Liver (tissue), 9 donors: Measurements from ENCODE around the gene HNRNPM. TPM values are rescaled to one million over a fixed set of nuclear protein-coding genes. Genes with fewer than 3 reads are reported as not detected.

Source experiments
- DNase-seq: peaks from one replicate; pipeline ENCODE4 v3.0.0-alpha.2; 2017; ENCODE audit warnings: low spot score
- H3K27ac ChIP-seq, 2 donors: one replicate each; pipeline ENCODE4 v1.7.0; 2013; ENCODE audit warnings: inconsistent platforms in 2 of 2, low read length in 2 of 2, control low read depth in 1 of 2, low read depth in 1 of 2, mild to moderate bottlenecking in 1 of 2
- H3K27me3 ChIP-seq, 4 donors: one replicate each; pipeline versions ENCODE4 v1.6.1 to v1.7.0; 2013; ENCODE audit warnings: low read length in 3 of 4, inconsistent platforms in 1 of 4, mild to moderate bottlenecking in 1 of 4, moderate library complexity in 1 of 4; ENCODE audit not compliant: control insufficient read depth in 4 of 4, insufficient read depth in 4 of 4
- H3K36me3 ChIP-seq, 4 donors: one replicate each; pipeline versions ENCODE4 v1.6.1 to v1.7.0; 2013; ENCODE audit warnings: low read length in 3 of 4, mild to moderate bottlenecking in 3 of 4, low read depth in 1 of 4, moderate library complexity in 1 of 4; ENCODE audit not compliant: control insufficient read depth in 4 of 4, insufficient read depth in 3 of 4
- H3K4me1 ChIP-seq, 4 donors: one replicate each; pipeline versions ENCODE4 v1.6.1 to v1.7.0; 2013; ENCODE audit warnings: low read length in 3 of 4, mild to moderate bottlenecking in 3 of 4, moderate library complexity in 1 of 4; ENCODE audit not compliant: control insufficient read depth in 4 of 4, insufficient read depth in 4 of 4
- H3K4me3 ChIP-seq, 3 donors: one replicate each; pipeline versions ENCODE4 v1.6.1 to v1.7.0; 2013; ENCODE audit warnings: low read length in 3 of 3, control low read depth in 1 of 3, low read depth in 1 of 3, mild to moderate bottlenecking in 1 of 3
- H3K9ac ChIP-seq, 2 donors: one replicate each; pipeline ENCODE4 v1.7.0; 2013; ENCODE audit warnings: low read length in 2 of 2, mild to moderate bottlenecking in 2 of 2, moderate library complexity in 2 of 2, control low read depth in 1 of 2, low read depth in 1 of 2
- H3K9me3 ChIP-seq, 4 donors: one replicate each; pipeline versions ENCODE4 v1.6.1 to v1.7.0; 2013; ENCODE audit warnings: low read length in 3 of 4; ENCODE audit not compliant: control insufficient read depth in 4 of 4
- EGR1 ChIP-seq, 2 donors: IDR thresholded peaks; 2 replicates each; pipeline ENCODE4 v1.6.1; 2016 to 2018; ENCODE audit warnings: antibody characterized with exemption in 2 of 2, low read depth in 2 of 2
- FOXA1 ChIP-seq: IDR thresholded peaks from 2 replicates; pipeline ENCODE4 v1.6.1; 2016; ENCODE audit warnings: antibody characterized with exemption
- FOXA2 ChIP-seq: IDR thresholded peaks from 2 replicates; pipeline ENCODE4 v1.6.1; 2016; ENCODE audit warnings: antibody characterized with exemption
- GABPA ChIP-seq, 2 donors: IDR thresholded peaks in 1 of 2; conservative IDR thresholded peaks in 1 of 2; 2 replicates each; pipeline ENCODE4 v1.6.1; 2016; ENCODE audit warnings: antibody characterized with exemption in 2 of 2, mild to moderate bottlenecking in 1 of 2, moderate library complexity in 1 of 2
- HNF4A ChIP-seq, 2 donors: conservative IDR thresholded peaks; 2 replicates each; pipeline ENCODE4 v1.6.1; 2016; ENCODE audit warnings: antibody characterized with exemption in 2 of 2, mild to moderate bottlenecking in 2 of 2
- HNF4G ChIP-seq: IDR thresholded peaks from 2 replicates; pipeline ENCODE4 v1.6.1; 2016; ENCODE audit warnings: antibody characterized with exemption
- JUND ChIP-seq, 2 donors: IDR thresholded peaks; 2 replicates each; pipeline ENCODE4 v1.6.1; 2016; ENCODE audit warnings: antibody characterized with exemption in 2 of 2
- REST ChIP-seq: IDR thresholded peaks from 2 replicates; pipeline ENCODE4 v1.6.1; 2016; ENCODE audit warnings: antibody characterized with exemption, mild to moderate bottlenecking
- RXRA ChIP-seq, 2 donors: IDR thresholded peaks; 2 replicates each; pipeline ENCODE4 v1.6.1; 2017 to 2018; ENCODE audit warnings: antibody characterized with exemption in 2 of 2, mild to moderate bottlenecking in 1 of 2
- SP1 ChIP-seq: IDR thresholded peaks from 2 replicates; pipeline ENCODE4 v1.6.1; 2018; ENCODE audit warnings: antibody characterized with exemption, mild to moderate bottlenecking
- YY1 ChIP-seq: IDR thresholded peaks from 2 replicates; pipeline ENCODE4 v1.6.1; 2016; ENCODE audit warnings: antibody characterized with exemption, mild to moderate bottlenecking
- ZBTB33 ChIP-seq: IDR thresholded peaks from 2 replicates; pipeline ENCODE4 v1.6.1; 2016; ENCODE audit warnings: antibody characterized with exemption
- WGBS: extraction: QIAGEN DNeasy Blood & Tissue Kit; methylation state at CpG from one replicate; pipeline ENCODE4 v1.1.7; 2013; 5-methylcytosine and 5-hydroxymethylcytosine counted together
- polyA plus RNA-seq, 2 donors: library from polyadenylated mRNA; stranded (reverse) in 1 of 2; unstranded in 1 of 2; fragments of 200-250 nt in 1 of 2; fragments of >200 nt in 1 of 2; fragmentation: Nextera tagmentation in 1 of 2; extraction: Ambion mirVana in 1 of 2; gene quantifications; one replicate each; pipeline versions ENCODE4 v1.2.1 to v1.2.3, GENCODE V29; 2013 to 2015
- total RNA-seq, 2 donors: library from RNA; depleted of rRNA; stranded (reverse); fragments of >200 nt; gene quantifications; one replicate each; pipeline ENCODE4 v1.2.3, GENCODE V29; 2014
- TF ChIP-seq, protein P1 (sequence below): IDR thresholded peaks from 2 replicates; pipeline ENCODE4 v1.6.1; 2016; ENCODE audit warnings: antibody characterized with exemption
- TF ChIP-seq, protein P2 (sequence below): IDR thresholded peaks from 2 replicates; pipeline ENCODE4 v1.6.1; 2016; ENCODE audit warnings: antibody characterized with exemption
- TF ChIP-seq, protein P3 (sequence below): fragments of 150-350 bp; IDR thresholded peaks from 2 replicates; pipeline ENCODE4 v1.5.1; 2017; ENCODE audit warnings: improper control_type of control experiment, low read depth, low read length; ENCODE audit not compliant: missing input control
- donor health status: healthy.
- donor health status: healthy.
- donor health status: healthy.
- donor health status: healthy.
- donor health status: healthy.

The HNRNPM gene
- total and polyA plus RNA-seq, 4 donors: 39.4 to 86.9 (median 70.7) TPM

DNA sequence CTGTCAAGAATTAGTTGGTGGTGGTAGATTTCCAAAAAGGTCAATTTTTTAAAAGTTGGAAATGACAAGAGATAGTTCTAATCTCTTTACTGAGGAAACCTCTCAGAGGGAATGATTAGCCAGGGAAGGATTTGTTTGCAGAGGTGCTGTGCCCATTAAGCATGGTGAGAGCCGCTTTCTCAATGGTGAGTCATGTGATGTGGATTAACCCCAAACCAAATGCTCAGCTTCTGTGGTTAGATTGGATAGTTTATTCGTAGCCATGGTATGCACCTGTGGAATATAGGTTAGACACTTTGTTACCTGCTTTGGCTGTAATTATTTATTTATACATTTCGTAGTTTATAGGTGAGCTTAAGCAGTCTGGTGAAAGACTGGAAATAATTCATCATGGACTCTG is 7.1 kb downstream of the HNRNPM start (continued):
- no peak for TF ChIP-seq FOXA1

DNA sequence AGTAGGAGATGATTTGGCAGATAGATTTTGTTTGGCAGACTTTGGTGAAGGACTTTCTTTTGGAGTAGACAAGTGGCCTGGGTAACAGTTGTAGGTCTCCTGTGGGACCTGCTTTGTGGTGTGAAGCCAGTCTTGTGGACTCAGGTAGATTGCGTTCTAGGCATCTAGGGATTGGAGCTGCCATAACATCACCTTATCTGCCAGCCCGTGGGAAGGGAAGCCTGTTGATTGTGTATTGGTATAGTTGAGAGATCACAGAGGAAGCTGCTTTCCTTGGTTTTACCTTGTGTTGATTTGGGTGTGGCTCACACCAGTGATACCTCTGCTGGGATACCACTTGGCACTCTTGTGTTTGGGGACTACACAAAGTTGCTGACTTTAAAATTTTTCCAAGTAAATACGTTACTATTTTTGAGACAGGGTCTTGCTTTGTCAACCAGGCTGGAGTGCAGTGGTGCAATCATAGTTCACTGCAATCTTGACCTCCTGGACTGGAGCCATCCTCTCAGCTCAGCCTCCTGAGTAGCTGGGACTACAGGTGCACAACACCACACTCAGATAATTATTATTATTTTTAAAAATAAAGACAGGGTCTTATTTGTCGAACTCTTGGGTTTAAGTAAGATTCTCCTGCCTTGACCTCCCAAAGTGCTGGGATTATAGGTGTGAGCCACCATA is 7.8 kb downstream of the HNRNPM start:
- 53% methylated on average over 4 of the region's 4 CpGs for WGBS
- peaks cover 2 to 22% (median 12%) of the 10 kb centered on the region in 4 donors for H3K36me3 ChIP-seq
- TF ChIP-seq REST (no peak), HNF4A (conservative IDR thresholded peaks at IDR 0.05) (peak; percentile 25 to 34), GABPA (IDR thresholded peaks at IDR 0.05 in 1 of 2, conservative IDR thresholded peaks at IDR 0.05 in 1 of 2) (no peak), RXRA (IDR thresholded peaks at IDR 0.05) (peak in 1 of 2 donors; percentile 12)
- TF ChIP-seq, protein P1, sequence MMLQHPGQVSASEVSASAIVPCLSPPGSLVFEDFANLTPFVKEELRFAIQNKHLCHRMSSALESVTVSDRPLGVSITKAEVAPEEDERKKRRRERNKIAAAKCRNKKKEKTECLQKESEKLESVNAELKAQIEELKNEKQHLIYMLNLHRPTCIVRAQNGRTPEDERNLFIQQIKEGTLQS: no peak
- TF ChIP-seq, protein P2, sequence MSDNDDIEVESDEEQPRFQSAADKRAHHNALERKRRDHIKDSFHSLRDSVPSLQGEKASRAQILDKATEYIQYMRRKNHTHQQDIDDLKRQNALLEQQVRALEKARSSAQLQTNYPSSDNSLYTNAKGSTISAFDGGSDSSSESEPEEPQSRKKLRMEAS: no peak
- H3K9ac ChIP-seq: no peak overlapping the region
- no peaks in the 10 kb centered on the region for H3K27me3 ChIP-seq
- H3K4me3 ChIP-seq: no peak overlapping the region
- no peak for DNase-seq
- H3K9me3 ChIP-seq: no peaks in the 10 kb centered on the region
- H3K4me1 ChIP-seq: peaks cover 13 to 53% (median 46%) of the 10 kb centered on the region in 4 donors
- no peak overlapping the region for H3K27ac ChIP-seq

GRCh38 chr19:8453616-8454015 is 8.8 kb downstream of the HNRNPM start:
- no peak overlapping the region for H3K4me3 ChIP-seq
- DNase-seq: no peak
- H3K9ac ChIP-seq: no peak overlapping the region
- no peak overlapping the region for H3K27ac ChIP-seq
- H3K36me3 ChIP-seq: peaks cover 2 to 24% (median 12%) of the 10 kb centered on the region in 4 donors
- peaks cover 19 to 63% (median 52%) of the 10 kb centered on the region in 4 donors for H3K4me1 ChIP-seq
- 85% methylated on average over 6 of the region's 6 CpGs for WGBS
- TF ChIP-seq REST (no peak), EGR1 (IDR thresholded peaks at IDR 0.05; ENCODE audit: low read depth in 2 of 2) (no peak), HNF4G (no peak), YY1 (no peak), SP1 (no peak), HNF4A (conservative IDR thresholded peaks at IDR 0.05) (no peak), ZBTB33 (no peak), JUND (IDR thresholded peaks at IDR 0.05) (no peak), RXRA (IDR thresholded peaks at IDR 0.05) (no peak), GABPA (IDR thresholded peaks at IDR 0.05 in 1 of 2, conservative IDR thresholded peaks at IDR 0.05 in 1 of 2) (no peak), FOXA2 (no peak), FOXA1 (no peak)
- TF ChIP-seq, protein P3, sequence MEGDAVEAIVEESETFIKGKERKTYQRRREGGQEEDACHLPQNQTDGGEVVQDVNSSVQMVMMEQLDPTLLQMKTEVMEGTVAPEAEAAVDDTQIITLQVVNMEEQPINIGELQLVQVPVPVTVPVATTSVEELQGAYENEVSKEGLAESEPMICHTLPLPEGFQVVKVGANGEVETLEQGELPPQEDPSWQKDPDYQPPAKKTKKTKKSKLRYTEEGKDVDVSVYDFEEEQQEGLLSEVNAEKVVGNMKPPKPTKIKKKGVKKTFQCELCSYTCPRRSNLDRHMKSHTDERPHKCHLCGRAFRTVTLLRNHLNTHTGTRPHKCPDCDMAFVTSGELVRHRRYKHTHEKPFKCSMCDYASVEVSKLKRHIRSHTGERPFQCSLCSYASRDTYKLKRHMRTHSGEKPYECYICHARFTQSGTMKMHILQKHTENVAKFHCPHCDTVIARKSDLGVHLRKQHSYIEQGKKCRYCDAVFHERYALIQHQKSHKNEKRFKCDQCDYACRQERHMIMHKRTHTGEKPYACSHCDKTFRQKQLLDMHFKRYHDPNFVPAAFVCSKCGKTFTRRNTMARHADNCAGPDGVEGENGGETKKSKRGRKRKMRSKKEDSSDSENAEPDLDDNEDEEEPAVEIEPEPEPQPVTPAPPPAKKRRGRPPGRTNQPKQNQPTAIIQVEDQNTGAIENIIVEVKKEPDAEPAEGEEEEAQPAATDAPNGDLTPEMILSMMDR: no peak
- TF ChIP-seq, protein P2: no peak
- TF ChIP-seq, protein P1: no peak
- H3K27me3 ChIP-seq: no peaks in the 10 kb centered on the region
- H3K9me3 ChIP-seq: no peaks in the 10 kb centered on the region
